T-helper 22 cell (primary cell): Measurements from ENCODE around the gene NOXO1.
A peak's percentile ranks its signal among the peaks of the same experiment; 100 is the strongest.
"Not testable (repeated sequence)": the region's sequence is repeated elsewhere in the genome, so short reads cannot be mapped to it uniquely, and the experiment has no call there.

Experiments
- DNase-seq: peaks from one replicate; pipeline ENCODE4 v3.0.0-alpha.2; 2020; ENCODE audit warnings: low read depth

Gene NOXO1

DNA sequence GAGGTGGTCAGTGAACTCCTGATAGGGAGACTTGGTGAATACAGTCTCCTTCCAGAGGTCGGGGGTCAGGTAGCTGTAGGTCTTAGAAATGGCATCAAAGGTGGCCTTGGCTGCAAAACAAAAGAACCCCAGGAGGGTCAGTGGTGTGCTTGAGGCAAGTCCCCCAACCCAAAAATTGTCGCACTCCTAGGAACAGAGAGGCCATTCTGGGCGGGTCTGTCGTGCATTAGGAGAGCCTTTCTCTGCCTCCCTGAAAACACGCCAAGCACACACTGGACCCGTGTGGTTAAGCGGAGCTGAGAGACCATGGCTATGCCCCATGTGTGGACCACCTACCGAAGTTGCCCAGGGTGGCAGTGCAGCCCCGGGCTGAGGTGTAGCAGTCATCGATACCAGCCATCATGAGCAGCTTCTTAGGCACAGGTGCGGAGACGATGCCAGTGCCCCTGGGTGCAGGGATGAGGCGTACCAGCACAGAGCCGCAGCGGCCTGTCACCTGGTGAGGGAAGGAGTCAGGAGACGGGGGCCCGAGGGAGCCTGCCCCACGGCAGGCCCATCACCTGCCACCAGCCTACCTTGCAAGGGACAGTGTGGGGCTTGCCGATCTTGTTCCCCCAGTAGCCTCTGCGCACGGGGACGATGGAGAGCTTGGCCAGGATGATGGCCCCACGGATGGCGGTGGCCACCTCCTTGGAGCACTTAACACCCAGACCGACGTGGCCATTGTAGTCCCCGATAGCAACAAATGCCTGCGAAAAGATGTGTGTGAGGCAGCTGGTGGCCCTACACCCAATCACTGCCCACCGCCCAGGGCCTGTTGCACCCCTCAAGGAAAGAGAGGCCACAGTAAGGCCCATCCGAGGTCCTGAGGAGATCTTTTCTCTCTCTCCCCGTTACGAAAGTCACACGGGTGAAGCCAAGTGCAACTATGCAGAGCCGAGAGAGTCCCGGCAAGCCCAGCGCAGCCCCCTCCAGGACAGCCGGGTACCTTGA lies 18.8 kb downstream of the NOXO1 start:
- not testable (repeated sequence) for DNase-seq

DNA sequence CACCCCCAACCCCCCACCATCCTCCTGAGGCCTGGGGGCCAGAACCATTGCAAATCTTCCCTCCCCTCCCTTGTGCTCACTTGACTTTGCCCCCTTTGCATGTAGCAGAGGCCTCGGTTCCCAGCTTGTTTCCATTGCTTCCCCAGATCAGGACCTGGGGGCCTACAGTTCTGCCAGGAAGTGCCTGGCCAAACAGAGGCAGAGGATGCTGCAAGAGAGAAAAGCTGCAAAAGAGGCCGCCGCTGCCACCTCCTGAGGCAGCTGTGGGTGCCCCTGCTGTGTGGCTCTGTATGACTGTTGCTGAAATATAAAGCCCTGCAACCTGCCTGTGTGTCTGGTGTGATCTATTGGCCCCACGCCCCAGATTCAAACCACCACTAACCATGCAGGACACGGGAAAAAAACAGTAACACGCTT lies 19.6 kb downstream of the NOXO1 start:
- DNase-seq: no peak

DNA sequence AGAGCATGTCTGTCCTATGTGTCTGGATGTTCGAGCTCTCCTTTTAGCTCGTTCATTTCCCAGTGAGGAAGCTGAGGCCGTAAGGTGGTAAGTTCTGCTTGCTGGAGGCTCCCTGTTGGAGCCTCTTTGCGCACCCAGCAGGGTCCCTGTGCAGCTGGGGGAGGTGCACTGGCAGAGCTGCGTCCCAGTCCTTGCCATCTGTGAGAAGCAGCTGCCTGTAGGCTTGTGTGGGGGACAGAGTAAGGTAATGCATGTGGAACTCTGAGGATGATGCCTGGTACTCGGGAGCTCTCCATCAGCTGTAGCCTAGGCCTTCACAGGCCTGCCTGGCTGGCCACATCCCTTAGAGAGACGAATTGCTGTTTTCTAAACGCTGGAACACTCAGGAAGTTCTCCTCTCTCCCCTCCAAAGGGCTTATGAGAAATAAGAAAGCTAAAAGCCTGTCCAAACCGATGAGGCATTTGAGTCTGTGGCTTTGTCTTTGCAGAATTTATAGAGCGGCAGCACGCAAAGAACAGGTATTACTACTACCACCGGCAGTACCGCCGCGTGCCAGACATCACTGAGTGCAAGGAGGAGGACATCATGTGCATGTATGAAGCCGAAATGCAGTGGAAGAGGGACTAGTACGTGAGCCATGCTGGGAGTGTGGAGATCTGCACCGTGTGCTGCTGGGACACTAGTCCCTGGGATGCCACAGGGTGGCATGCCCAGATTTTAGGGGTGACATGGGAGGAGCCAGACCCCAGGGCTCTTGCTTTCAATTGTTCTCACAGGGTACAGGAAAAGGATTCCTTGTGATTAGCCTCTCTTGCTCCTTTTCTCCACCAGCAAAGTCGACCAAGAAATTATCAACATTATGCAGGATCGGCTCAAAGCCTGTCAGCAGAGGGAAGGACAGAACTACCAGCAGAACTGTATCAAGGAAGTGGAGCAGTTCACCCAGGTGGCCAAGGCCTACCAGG lies 20.3 kb downstream of the NOXO1 start:
- DNase-seq: no peak

DNA sequence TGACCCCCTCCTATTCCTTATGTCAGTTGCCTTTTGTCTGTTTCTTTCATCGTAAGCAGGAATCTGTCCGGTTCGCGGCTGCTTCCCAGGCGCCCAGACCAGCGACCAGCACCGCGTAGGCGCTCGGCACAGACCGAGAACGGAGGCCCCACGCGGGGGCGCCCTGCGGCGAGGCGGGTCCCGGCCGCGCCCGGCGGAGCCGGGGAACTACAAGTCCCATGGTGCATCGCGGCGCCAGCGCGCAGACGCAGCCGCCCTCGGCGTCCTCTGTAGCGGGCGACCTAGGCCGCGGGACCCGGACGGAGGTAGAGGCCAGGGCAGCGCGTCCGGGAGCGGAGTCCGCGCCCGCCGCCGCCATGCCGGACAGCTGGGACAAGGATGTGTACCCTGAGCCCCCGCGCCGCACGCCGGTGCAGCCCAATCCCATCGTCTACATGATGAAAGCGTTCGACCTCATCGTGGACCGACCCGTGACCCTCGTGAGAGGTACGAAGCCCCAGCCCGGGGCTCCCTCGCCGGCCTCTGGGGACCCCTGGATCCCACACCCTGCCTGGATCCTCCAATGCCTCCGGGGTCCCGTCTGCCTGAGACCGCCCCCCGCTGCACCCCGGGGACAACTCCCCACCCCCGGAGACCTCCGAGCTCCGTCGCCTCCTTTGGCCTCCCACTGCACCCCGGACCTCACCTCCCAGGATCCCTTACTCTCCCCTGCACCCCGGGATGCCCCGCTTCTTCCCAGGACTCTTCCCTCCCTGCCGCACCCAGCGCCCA lies 21.8 kb downstream of the NOXO1 start, which contains the start of gene NDUFB10:
Gene NDUFB10, plus strand, starts transcription at position 270 of the 771 bp plus-strand sequence. Its CDS starts 87 bp downstream, at position 357.
- peak; percentile 79 for DNase-seq

DNA sequence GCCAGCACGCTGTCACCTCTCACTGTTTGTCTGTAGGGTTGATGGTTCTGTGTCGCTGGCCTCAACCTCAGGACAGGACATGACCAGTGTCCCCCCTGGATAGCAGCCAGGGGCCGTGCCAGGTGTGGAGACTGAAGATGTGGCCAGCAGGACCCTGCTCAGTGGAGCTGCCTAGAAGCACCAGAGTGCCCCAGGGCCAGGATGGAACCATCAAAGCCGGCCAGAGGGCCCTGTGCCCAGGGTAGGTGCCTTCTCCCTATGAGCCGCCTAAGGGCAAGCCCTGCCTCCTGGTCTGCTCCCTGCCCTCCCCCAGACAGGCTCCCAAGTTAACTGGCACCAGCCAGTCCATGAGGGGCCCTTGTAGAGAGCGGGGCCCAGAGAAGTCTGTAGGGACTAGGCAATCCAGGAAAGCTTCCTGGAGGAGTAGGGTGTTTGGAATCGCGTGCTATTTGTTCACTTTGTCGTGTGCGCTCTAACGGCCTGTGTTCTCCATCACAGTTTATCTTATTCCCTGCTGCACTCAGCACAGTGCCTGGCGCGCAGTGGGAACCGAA lies 22.5 kb downstream of the NOXO1 start:
- no peak for DNase-seq

DNA sequence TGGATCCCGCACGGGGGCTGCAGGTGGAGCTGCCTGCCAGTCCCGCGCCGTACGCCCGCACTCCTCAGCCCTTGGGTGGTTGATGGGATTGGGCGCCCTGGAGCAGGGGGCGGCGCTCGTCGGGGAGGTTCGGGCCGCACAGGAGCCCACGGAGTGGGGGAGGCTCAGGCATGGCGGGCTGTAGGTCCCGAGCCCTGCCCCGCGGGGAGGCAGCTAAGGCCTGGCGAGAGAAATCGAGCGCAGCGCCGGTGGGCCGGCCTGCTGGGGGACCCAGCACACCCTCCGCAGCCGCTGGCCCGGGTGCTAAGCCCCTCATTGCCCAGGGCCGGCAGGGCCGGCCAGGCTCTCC lies 23.2 kb downstream of the NOXO1 start:
- DNase-seq: not testable (repeated sequence)

DNA sequence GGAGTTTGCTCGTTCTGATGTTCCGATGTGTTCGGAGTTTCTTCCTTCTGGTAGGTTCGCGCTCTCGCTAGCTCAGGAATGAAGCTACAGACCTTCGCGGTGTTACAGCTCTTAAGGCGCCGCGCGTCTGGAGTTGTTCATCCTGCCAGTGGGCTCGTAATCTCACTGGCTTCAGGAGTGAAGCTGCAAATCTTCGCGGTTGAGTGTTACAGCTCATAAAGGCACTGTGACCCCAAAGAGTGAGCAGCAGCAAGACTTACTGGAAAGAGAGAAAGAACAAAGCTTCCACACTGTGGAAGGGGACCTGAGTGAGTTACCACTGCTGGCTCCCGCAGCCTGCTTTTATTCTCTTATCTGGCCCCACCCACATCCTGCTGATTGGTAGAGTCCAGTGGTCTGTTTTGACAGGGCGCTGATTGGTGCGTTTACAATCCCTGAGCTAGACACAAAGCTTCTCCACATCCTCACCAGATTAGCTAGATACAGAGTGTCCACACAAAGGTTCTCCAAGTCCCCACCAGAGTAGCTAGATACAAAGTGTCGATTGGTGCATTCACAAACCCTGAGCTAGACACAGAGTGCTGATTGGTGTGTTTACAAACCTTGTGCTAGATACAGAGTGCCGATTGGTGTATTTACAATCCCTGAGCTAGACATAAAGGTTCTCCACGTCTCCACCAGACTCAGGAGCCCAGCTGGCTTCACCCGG lies 23.7 kb downstream of the NOXO1 start:
- not testable (repeated sequence) for DNase-seq

DNA sequence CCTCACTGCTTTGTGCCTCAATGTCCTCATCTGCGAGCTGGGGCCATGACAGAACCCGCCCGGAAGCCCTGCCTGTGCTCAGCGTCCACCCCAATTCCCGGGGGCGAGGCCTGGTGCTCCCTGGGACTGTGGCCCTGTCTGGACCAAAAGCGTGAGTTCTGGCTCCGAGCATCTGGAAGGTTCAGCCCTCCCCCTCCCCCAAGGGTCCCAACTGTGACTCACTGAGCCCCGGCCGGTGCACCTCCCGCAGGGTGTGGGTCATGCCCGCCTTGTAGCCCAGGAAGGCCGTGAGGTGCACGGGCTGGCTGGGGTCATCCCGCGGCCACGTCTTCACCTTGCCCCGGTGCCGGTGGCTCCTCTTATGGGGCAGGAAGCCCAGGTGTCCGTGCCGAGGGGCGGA lies 27.5 kb downstream of the NOXO1 start:
- DNase-seq: no peak

DNA sequence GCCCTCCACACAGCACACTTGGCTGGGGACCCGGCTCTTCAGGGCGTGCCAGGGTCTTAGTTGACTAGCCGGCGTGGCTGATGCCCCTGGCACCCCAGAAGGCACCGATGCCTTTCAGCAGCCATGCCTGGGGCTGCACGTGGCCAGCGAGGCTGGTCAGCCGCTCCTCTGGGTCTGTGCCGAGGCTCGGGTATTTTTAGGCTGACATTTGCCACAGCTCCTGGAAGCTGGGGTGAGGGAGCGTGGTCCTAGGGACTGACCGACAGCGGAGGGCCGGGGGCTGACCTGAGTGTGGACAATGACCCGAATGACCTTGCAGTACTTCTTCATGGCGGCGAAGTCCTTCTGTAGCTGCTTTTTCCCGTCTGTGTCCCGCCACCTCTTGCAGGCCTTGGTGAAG lies 30.7 kb downstream of the NOXO1 start:
- no peak for DNase-seq

DNA sequence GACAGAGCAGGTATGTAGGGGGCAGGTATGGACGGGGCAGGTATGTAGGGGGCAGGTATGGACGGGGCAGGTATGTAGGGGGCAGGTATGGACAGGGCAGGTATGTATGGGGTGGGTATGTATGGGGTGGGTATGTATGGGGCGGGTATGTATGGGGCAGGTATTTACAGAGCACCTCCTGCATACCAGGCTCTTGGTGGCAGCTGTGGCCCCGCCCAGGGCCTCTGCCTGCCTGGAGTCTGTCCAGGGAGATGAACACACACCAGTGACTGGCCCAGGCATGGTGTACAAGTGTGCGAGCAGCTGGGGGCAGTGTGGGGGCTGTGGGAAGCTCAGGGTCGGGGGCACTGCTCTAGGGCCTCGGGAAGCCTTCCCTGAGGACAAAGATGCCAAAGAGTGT lies 31.2 kb downstream of the NOXO1 start:
- no peak for DNase-seq

DNA sequence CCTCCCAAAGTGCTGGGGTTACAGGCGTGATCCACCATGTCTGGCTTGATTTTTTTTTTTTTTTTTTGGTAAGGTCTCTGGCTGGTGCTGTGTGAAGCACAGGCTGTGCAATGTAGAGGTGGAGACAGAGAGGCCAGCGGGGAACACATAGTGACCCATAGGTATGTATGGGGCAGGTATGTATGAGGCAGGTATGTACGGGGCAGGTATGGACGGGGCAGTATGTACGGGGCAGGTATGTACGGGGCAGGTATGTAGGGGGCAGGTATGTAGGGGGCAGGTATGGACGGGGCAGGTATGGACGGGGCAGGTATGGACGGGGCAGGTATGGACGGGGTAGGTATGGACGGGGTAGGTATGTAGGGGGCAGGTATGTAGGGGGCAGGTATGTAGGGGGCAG lies 31.8 kb downstream of the NOXO1 start:
- DNase-seq: no peak

DNA sequence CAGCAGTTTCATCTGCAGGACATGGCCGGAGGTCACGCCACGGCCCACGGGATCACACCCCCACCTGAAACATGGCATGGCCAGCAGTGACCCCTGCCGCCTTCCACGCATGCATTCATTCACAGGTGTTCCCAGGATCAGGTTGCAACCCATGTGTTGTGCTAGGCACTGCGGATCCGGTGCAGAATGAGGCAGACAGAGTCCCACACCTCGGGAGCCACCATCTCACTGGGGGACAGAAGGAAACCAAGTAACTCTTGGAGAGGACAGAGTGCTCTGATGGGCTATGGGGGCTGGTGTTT lies 33.9 kb downstream of the NOXO1 start:
- no peak for DNase-seq

DNA sequence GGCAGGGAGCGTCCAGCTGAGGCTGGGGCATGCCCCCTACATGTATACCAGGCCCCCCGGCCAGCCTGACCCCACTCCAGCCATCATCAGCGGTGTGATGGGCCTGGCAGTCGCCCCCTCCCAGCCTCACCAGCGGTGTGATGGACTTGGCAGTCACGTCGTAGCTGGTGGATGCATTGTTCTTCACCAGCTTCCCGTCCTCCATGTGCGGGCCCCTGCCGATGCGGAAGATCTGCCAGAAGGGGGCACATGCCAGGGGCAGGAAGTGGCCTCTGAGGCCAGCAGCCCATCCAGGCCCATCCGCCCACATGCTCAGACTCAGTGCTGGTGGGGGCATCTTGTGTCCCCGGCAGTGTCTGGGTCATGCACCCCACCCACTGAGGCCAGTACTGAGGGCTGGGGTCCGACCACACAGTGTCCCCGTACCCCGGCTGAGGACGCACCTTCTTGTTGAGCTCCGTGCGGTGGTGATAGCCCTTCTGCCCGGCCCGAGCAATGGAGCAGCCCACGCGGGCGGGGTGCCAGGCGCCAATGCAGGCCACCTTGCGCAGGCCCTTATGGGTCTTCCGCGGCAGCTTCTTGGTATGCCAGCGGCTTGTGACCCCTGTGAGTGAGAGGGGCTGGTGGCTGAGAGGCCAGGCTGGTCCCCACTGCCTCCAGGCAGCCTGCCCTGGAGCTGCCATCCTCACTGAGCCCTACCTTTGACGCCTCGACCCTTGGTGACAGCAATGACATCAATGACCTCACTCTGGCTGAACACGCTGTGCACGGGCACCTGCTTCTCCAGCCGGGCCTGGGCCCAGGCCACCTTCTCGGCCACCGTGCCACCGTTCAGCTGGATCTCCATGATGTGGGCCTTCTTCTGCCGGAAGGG lies 34.5 kb downstream of the NOXO1 start:
- no peak for DNase-seq

DNA sequence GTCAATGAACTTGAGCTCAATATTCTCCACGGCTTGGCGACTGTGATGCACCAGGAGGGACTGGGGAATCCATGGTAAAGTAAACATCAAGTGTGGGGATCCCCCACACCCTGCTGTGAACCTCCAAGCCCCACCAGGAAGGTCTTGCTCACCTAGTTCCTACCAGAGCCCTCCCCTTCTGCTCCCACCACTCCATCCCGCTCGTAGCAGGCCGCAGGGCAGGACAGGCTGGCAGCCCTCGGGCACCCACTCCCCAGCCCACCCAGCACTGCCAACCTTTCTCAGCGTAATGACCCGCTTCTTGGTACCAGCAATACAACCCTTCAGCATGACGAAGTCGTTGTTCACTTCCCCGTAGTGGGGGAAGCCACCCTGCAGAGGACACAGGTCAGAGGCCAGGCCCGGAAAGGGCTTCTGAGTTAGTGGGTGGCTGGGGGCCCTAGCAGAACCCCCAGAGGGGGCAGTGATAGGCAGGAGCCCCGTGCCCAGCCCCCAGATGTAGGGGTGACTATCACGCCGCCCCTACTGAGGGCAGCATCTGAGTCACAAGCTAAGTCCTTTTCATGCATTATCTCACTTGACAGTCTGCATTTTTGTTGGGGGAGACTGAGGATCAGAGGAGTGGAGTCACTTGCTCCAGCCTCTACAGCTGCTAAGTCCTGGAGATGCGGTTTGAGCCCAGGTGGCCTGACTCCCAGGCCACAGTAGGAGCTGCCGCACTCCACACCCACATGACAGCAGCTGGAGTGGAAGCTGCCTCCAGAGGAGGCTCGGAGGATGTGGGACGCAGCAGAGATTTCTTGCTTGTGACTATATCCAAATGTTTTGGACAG lies 35.5 kb downstream of the NOXO1 start:
- DNase-seq: no peak

DNA sequence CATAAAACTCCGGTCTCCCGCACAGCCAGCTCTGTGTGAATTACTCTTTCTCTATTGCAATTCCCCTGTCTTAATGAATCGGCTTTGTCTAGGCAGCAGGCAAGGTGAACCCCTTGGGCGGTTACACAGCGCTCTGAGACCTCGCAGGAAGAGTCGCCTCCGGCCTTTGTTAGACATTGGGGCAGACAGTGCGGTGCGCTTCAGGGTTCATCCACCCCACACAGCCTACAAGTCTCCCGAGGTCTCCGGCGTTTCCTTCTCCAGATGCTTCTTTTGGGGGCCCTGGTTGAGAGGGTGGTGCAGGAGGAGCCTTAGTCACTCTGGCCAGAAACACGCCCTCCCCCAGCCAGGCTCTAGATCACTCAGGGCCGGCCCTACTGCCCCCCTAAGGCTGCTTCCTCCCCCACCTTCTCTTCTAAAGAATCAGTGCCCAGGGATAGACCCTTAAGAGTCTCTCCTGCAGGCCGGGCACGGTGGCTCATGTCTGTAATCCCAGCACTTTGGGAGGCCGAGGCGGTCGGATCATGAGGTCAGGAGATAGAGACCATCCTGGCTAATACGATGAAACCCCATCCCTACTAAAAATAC lies 36.6 kb downstream of the NOXO1 start:
- DNase-seq: no peak

DNA sequence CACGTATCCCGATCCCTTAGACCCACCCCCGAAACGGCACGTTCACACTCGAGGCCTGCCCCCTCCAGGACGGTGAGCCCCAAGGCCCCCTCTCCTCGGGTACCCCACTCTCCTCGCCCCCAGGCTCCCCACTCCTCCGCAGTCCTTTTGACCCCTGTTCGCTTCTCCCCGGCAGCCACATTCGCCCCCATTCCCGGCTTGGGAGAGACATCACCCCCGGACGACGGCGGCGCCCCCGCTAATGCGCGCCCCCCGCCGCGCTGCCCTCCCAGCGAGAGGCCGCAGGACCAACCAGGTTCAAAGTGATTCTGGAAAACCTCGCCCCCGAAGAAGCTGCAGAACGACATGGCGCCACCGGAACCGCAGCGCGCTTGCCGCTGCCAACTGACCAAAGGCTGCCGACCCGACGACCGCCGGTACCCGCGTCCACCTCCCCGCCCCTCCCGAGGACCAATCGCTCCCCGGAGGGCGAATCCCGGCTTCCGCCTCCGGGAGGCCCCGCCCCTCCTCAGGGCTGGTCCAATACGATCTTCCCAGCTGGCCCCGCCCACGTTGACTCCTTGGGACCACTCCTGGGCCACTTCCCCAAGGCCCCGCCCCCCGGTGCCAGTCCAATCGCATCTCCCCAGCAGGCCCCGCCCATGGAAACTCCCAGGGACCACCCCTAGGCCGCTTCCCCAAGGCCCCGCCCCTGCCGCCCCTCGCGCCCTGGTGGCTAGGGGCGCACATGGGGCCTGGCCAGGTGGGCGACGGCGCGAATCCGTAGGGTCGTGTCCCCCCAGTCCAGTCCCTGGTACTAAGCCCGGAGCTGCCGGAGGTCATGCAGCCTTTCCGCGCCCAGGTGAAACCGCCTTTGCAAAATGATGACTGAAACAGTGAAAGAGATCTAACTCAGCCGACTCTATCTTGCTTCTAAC lies 38.2 kb downstream of the NOXO1 start, which contains the start of gene MSRB1:
Gene MSRB1, minus strand, starts transcription at position 390 of the 917 bp plus-strand sequence. Its CDS starts 43 bp downstream, at position 347.
- peak; percentile 99 for DNase-seq

DNA sequence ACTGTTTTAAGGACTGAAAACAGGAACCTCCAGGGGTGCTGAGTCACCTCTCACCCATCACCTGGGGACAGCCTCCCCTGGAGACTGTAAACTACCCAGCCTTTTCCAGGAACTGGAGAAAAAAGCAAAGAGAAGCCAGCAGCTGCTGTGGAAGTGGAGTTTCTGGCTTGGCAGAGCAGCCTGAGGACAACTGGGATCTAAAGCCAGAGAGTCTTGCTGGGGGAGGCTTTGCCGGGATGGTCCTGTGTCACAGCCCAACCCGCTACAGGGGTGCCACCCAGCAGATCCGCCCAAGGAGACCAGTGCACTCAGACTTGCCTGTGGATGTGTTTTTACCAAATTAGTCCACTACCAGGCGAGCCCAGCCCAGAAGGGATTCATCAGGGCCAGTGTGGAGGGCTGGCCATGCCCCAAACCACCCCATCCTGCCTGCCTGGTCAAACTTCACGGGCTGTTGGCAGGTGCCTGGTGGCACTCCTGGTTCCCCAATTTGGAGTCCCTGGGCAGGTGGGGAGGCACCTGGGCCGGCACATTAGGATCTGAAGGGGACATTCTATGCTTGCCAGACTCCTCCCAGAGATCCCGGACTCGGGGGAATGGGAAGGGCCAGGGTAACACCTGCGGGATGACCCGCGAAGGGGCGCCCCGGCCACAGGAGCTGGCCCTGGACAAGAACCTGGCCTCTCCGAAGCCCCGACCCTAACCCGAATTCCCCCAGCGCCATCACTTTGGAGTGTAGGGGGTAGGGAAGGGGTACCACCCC lies 39.0 kb downstream of the NOXO1 start:
- no peak for DNase-seq
